Cardiac fibroblast (primary cell): Measurements from ENCODE around the gene ZBTB44.
A peak's percentile ranks its signal among the peaks of the same experiment; 100 is the strongest.

ENCODE experiments used
- DNase-seq, 2 donors: peaks; one replicate each; pipeline versions ENCODE4 v3.0.0 to v3.0.0-alpha.2; 2010; ENCODE audit warnings: low read depth in 2 of 2
- H3K4me3 ChIP-seq, 2 donors: replicated peaks in 1 of 2; 1 replicate in 1 of 2; 2 replicates in 1 of 2; pipeline ENCODE4 v1.5.1; 2011; ENCODE audit warnings: low read depth in 2 of 2, low read length in 2 of 2, mild to moderate bottlenecking in 2 of 2, moderate library complexity in 1 of 2
- CTCF ChIP-seq: IDR thresholded peaks from one replicate; pipeline ENCODE4 v1.5.1; 2011; ENCODE audit warnings: low read depth, mild to moderate bottlenecking, low read length, inconsistent platforms

Gene ZBTB44

GRCh38 chr11:130313383-130314183, 1.1 kb downstream of the ZBTB44 start:
- peak in 1 of 2 donors; percentile 9 for DNase-seq
- H3K4me3 ChIP-seq, result peak overlapping the region; percentile 85

GRCh38 chr11:130312046-130312445, 2.7 kb downstream of the ZBTB44 start:
- no peak overlapping the region for H3K4me3 ChIP-seq
- no peak for TF ChIP-seq CTCF
- no peak for DNase-seq

More at GRCh38 chr11:130313383-130314183, 1.1 kb downstream of the ZBTB44 start:
- TF ChIP-seq CTCF, result no peak

- TF ChIP-seq CTCF, result no peak
- no peak for DNase-seq
Measured at GRCh38 chr11:130310622-130311021, 4.1 kb downstream of the ZBTB44 start.

GRCh38 chr11:130308886-130309285, 5.8 kb downstream of the ZBTB44 start:
- no peak for TF ChIP-seq CTCF
- peak in 1 of 2 donors; percentile 39 for DNase-seq
- H3K4me3 ChIP-seq, result no peak overlapping the region

More at GRCh38 chr11:130310622-130311021, 4.1 kb downstream of the ZBTB44 start:
- H3K4me3 ChIP-seq, result no peak overlapping the region

- TF ChIP-seq CTCF, result no peak
- H3K4me3 ChIP-seq, result no peak overlapping the region
- no peak for DNase-seq
Measured at GRCh38 chr11:130308059-130308458, 6.7 kb downstream of the ZBTB44 start.

GRCh38 chr11:130304651-130305050, 10.1 kb downstream of the ZBTB44 start:
- TF ChIP-seq CTCF, result no peak
- no peak overlapping the region for H3K4me3 ChIP-seq
- DNase-seq, result no peak

- DNase-seq, result no peak
- TF ChIP-seq CTCF, result no peak
- H3K4me3 ChIP-seq, result no peak overlapping the region
Measured at GRCh38 chr11:130301002-130301401, 13.7 kb downstream of the ZBTB44 start.
